HEK293 (cell line): ENCODE data around the gene PRKG1.
A peak's percentile ranks its signal among the peaks of the same experiment; 100 is the strongest.

ENCODE experiments used
- GLIS1 ChIP-seq: fragments of 450-650 bp; formaldehyde crosslinking; IDR thresholded peaks from 2 replicates; pipeline ENCODE4 v1.5.1; 2016; ENCODE audit warnings: missing biosample characterization, missing genetic modification characterization
- IKZF3 ChIP-seq: fragments of 450-650 bp; IDR thresholded peaks from 2 replicates; pipeline ENCODE4 v1.5.0; 2018; ENCODE audit warnings: missing biosample characterization, mild to moderate bottlenecking, missing genetic modification characterization, moderate library complexity
- KLF10 ChIP-seq: fragments of 450-650 bp; IDR thresholded peaks from 2 replicates; pipeline ENCODE4 v1.5.1; 2018; ENCODE audit warnings: missing biosample characterization, mild to moderate bottlenecking, missing genetic modification characterization
- KLF16 ChIP-seq: fragments of 450-650 bp; formaldehyde crosslinking; IDR thresholded peaks from 2 replicates; pipeline ENCODE4 v1.5.1; 2017; ENCODE audit warnings: missing biosample characterization, missing genetic modification characterization
- KLF9 ChIP-seq: fragments of 450-650 bp; formaldehyde crosslinking; IDR thresholded peaks from 2 replicates; pipeline ENCODE4 v1.5.1; 2016; ENCODE audit warnings: missing biosample characterization, missing genetic modification characterization, low read depth
- OVOL3 ChIP-seq: fragments of 450-650 bp; formaldehyde crosslinking; IDR thresholded peaks from 2 replicates; pipeline ENCODE4 v1.5.1; 2016; ENCODE audit warnings: missing biosample characterization, missing genetic modification characterization
- SP7 ChIP-seq: fragments of 450-650 bp; formaldehyde crosslinking; IDR thresholded peaks from 2 replicates; pipeline ENCODE4 v1.5.1; 2016; ENCODE audit warnings: missing biosample characterization, missing genetic modification characterization
- TCF7L2 ChIP-seq: IDR thresholded peaks from 2 replicates; pipeline ENCODE4 v1.6.1; 2011; ENCODE audit warnings: low read depth, mild to moderate bottlenecking, inconsistent platforms, low read length, moderate library complexity, borderline replicate concordance
- ZBTB21 ChIP-seq: fragments of 450-650 bp; formaldehyde crosslinking; IDR thresholded peaks from 2 replicates; pipeline ENCODE4 v1.5.1; 2017; ENCODE audit warnings: missing biosample characterization, missing genetic modification characterization
- ZIC2 ChIP-seq: fragments of 450-650 bp; formaldehyde crosslinking; IDR thresholded peaks from 2 replicates; pipeline ENCODE4 v1.5.1; 2016; ENCODE audit warnings: missing biosample characterization, missing genetic modification characterization
- ZNF394 ChIP-seq: fragments of 450-650 bp; formaldehyde crosslinking; IDR thresholded peaks from 2 replicates; pipeline ENCODE4 v1.5.1; 2016; ENCODE audit warnings: missing biosample characterization, missing genetic modification characterization, mild to moderate bottlenecking, moderate library complexity, borderline replicate concordance
- ZNF423 ChIP-seq: fragments of 450-650 bp; formaldehyde crosslinking; IDR thresholded peaks from 2 replicates; pipeline ENCODE4 v1.5.1; 2016; ENCODE audit warnings: missing biosample characterization, missing genetic modification characterization
- ZNF76 ChIP-seq: fragments of 450-650 bp; formaldehyde crosslinking; IDR thresholded peaks from 2 replicates; pipeline ENCODE4; 2016; ENCODE audit warnings: low read depth, missing biosample characterization, missing genetic modification characterization, borderline replicate concordance
- ZNF785 ChIP-seq: fragments of 450-650 bp; formaldehyde crosslinking; IDR thresholded peaks from 2 replicates; pipeline ENCODE4 v1.5.1; 2016; ENCODE audit warnings: missing biosample characterization, missing genetic modification characterization
- ZNF792 ChIP-seq: fragments of 450-650 bp; formaldehyde crosslinking; IDR thresholded peaks from 2 replicates; pipeline ENCODE4 v1.5.1; 2016; ENCODE audit warnings: missing biosample characterization, missing genetic modification characterization
- TF ChIP-seq, protein P1 (sequence below): fragments of 450-650 bp; formaldehyde crosslinking; IDR thresholded peaks from 2 replicates; pipeline ENCODE4 v1.5.1; 2016; ENCODE audit warnings: missing biosample characterization, missing genetic modification characterization
- TF ChIP-seq, protein P2 (sequence below): fragments of 450-650 bp; formaldehyde crosslinking; IDR thresholded peaks from 2 replicates; pipeline ENCODE4 v1.5.1; 2016; ENCODE audit warnings: missing biosample characterization, missing genetic modification characterization
- TF ChIP-seq, protein P3 (sequence below): fragments of 450-650 bp; formaldehyde crosslinking; IDR thresholded peaks from 2 replicates; pipeline ENCODE4 v1.5.1; 2016; ENCODE audit warnings: missing biosample characterization, missing genetic modification characterization
- TF ChIP-seq, protein P4 (sequence below): fragments of 450-650 bp; formaldehyde crosslinking; IDR thresholded peaks from 2 replicates; pipeline ENCODE4 v1.5.1; 2016; ENCODE audit warnings: missing biosample characterization, missing genetic modification characterization
- TF ChIP-seq, protein P5 (sequence below): fragments of 450-650 bp; formaldehyde crosslinking; IDR thresholded peaks from 2 replicates; pipeline ENCODE4 v1.5.1; 2016; ENCODE audit warnings: missing biosample characterization, missing genetic modification characterization
- TF ChIP-seq, protein P6 (sequence below): fragments of 450-650 bp; formaldehyde crosslinking; conservative IDR thresholded peaks from 2 replicates; pipeline ENCODE4 v1.5.1; 2016; ENCODE audit warnings: low read depth, missing biosample characterization, missing genetic modification characterization
- TF ChIP-seq, protein P7 (sequence below): fragments of 450-650 bp; formaldehyde crosslinking; IDR thresholded peaks from 2 replicates; pipeline ENCODE4 v1.5.1; 2016; ENCODE audit warnings: missing biosample characterization, missing genetic modification characterization

Gene PRKG1

DNA sequence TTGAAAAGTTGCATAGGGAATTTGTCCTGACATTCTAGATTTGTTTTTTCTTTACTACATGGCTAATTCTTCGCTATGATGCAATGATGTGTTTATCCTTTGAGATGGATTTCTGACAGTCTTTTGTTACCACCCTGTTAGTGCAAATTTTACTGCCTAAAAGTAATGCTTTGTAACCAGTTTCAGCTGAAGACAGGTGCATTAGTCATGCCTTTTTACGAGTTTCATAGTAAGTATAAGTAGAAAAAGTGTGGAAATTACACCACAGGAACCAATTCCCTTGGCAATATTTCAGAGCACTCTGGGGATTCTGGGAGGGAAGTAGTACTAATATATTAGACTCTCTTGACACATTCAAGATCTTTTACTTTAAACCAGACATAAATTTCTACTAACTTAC lies 982.0 kb downstream of the PRKG1 start (continued):
- TF ChIP-seq, protein P1, sequence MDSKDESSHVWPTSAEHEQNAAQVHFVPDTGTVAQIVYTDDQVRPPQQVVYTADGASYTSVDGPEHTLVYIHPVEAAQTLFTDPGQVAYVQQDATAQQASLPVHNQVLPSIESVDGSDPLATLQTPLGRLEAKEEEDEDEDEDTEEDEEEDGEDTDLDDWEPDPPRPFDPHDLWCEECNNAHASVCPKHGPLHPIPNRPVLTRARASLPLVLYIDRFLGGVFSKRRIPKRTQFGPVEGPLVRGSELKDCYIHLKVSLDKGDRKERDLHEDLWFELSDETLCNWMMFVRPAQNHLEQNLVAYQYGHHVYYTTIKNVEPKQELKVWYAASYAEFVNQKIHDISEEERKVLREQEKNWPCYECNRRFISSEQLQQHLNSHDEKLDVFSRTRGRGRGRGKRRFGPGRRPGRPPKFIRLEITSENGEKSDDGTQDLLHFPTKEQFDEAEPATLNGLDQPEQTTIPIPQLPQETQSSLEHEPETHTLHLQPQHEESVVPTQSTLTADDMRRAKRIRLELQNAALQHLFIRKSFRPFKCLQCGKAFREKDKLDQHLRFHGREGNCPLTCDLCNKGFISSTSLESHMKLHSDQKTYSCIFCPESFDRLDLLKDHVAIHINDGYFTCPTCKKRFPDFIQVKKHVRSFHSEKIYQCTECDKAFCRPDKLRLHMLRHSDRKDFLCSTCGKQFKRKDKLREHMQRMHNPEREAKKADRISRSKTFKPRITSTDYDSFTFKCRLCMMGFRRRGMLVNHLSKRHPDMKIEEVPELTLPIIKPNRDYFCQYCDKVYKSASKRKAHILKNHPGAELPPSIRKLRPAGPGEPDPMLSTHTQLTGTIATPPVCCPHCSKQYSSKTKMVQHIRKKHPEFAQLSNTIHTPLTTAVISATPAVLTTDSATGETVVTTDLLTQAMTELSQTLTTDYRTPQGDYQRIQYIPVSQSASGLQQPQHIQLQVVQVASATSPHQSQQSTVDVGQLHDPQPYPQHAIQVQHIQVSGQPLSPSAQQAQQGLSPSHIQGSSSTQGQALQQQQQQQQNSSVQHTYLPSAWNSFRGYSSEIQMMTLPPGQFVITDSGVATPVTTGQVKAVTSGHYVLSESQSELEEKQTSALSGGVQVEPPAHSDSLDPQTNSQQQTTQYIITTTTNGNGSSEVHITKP (tag by site-specific recombination) = peak; percentile 37; the same call in 1 of the 2 replicates
- TF ChIP-seq ZNF394 (peak; percentile 62; the same call in 1 of the 2 replicates), IKZF3 (tag by site-specific recombination) (peak; percentile 94), ZIC2 (tag by site-specific recombination) (peak; percentile 77), ZNF785 (tag by site-specific recombination) (no peak), GLIS1 (tag by site-specific recombination) (0 out of 2 replicates have a peak, but pooled peaks have one; percentile 18), ZNF792 (tag by site-specific recombination) (peak; percentile 74), TCF7L2 (peak; percentile 79), ZNF423 (tag by site-specific recombination) (peak; percentile 67; the same call in 1 of the 2 replicates), KLF9 (tag by site-specific recombination) (no peak), ZBTB21 (peak; percentile 58; the same call in 1 of the 2 replicates), ZNF76 (tag by site-specific recombination) (no peak), SP7 (peak; percentile 79), KLF16 (tag by site-specific recombination) (peak; percentile 35; the same call in 1 of the 2 replicates), KLF10 (tag by site-specific recombination) (peak; percentile 75), OVOL3 (tag by site-specific recombination) (peak; percentile 69; the same call in 1 of the 2 replicates)
- TF ChIP-seq, protein P2, sequence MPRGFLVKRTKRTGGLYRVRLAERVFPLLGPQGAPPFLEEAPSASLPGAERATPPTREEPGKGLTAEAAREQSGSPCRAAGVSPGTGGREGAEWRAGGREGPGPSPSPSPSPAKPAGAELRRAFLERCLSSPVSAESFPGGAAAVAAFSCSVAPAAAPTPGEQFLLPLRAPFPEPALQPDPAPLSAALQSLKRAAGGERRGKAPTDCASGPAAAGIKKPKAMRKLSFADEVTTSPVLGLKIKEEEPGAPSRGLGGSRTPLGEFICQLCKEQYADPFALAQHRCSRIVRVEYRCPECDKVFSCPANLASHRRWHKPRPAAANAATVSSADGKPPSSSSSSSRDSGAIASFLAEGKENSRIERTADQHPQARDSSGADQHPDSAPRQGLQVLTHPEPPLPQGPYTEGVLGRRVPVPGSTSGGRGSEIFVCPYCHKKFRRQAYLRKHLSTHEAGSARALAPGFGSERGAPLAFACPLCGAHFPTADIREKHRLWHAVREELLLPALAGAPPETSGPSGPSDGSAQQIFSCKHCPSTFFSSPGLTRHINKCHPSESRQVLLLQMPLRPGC (tag by site-specific recombination) = peak; percentile 72; the same call in 1 of the 2 replicates
- TF ChIP-seq, protein P3, sequence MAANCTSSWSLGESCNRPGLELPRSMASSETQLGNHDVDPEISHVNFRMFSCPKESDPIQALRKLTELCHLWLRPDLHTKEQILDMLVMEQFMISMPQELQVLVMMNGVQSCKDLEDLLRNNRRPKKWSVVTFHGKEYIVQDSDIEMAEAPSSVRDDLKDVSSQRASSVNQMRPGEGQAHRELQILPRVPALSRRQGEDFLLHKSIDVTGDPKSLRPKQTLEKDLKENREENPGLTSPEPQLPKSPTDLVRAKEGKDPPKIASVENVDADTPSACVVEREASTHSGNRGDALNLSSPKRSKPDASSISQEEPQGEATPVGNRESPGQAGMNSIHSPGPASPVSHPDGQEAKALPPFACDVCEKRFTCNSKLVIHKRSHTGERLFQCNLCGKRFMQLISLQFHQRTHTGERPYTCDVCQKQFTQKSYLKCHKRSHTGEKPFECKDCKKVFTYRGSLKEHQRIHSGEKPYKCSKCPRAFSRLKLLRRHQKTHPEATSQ (tag by site-specific recombination) = 0 out of 2 replicates have a peak, but pooled peaks have one; percentile 42
- TF ChIP-seq, protein P4, sequence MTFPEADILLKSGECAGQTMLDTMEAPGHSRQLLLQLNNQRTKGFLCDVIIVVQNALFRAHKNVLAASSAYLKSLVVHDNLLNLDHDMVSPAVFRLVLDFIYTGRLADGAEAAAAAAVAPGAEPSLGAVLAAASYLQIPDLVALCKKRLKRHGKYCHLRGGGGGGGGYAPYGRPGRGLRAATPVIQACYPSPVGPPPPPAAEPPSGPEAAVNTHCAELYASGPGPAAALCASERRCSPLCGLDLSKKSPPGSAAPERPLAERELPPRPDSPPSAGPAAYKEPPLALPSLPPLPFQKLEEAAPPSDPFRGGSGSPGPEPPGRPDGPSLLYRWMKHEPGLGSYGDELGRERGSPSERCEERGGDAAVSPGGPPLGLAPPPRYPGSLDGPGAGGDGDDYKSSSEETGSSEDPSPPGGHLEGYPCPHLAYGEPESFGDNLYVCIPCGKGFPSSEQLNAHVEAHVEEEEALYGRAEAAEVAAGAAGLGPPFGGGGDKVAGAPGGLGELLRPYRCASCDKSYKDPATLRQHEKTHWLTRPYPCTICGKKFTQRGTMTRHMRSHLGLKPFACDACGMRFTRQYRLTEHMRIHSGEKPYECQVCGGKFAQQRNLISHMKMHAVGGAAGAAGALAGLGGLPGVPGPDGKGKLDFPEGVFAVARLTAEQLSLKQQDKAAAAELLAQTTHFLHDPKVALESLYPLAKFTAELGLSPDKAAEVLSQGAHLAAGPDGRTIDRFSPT (tag by site-specific recombination) = peak; percentile 98
- TF ChIP-seq, protein P5, sequence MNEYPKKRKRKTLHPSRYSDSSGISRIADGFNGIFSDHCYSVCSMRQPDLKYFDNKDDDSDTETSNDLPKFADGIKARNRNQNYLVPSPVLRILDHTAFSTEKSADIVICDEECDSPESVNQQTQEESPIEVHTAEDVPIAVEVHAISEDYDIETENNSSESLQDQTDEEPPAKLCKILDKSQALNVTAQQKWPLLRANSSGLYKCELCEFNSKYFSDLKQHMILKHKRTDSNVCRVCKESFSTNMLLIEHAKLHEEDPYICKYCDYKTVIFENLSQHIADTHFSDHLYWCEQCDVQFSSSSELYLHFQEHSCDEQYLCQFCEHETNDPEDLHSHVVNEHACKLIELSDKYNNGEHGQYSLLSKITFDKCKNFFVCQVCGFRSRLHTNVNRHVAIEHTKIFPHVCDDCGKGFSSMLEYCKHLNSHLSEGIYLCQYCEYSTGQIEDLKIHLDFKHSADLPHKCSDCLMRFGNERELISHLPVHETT (tag by site-specific recombination) = peak; percentile 78
- TF ChIP-seq, protein P6, sequence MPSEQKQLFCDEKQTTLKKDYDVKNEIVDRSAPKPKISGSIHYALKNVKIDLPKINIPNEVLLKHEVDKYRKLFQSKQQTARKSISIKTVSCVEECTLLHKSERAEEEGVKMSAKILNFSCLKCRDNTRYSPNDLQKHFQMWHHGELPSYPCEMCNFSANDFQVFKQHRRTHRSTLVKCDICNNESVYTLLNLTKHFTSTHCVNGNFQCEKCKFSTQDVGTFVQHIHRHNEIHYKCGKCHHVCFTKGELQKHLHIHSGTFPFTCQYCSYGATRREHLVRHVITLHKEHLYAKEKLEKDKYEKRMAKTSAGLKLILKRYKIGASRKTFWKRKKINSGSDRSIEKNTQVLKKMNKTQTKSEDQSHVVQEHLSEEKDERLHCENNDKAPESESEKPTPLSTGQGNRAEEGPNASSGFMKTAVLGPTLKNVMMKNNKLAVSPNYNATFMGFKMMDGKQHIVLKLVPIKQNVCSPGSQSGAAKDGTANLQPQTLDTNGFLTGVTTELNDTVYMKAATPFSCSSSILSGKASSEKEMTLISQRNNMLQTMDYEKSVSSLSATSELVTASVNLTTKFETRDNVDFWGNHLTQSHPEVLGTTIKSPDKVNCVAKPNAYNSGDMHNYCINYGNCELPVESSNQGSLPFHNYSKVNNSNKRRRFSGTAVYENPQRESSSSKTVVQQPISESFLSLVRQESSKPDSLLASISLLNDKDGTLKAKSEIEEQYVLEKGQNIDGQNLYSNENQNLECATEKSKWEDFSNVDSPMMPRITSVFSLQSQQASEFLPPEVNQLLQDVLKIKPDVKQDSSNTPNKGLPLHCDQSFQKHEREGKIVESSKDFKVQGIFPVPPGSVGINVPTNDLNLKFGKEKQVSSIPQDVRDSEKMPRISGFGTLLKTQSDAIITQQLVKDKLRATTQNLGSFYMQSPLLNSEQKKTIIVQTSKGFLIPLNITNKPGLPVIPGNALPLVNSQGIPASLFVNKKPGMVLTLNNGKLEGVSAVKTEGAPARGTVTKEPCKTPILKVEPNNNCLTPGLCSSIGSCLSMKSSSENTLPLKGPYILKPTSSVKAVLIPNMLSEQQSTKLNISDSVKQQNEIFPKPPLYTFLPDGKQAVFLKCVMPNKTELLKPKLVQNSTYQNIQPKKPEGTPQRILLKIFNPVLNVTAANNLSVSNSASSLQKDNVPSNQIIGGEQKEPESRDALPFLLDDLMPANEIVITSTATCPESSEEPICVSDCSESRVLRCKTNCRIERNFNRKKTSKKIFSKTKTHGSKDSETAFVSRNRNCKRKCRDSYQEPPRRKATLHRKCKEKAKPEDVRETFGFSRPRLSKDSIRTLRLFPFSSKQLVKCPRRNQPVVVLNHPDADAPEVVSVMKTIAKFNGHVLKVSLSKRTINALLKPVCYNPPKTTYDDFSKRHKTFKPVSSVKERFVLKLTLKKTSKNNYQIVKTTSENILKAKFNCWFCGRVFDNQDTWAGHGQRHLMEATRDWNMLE (tag by site-specific recombination) = peak; percentile 53; the same call in 1 of the 2 replicates
- TF ChIP-seq, protein P7, sequence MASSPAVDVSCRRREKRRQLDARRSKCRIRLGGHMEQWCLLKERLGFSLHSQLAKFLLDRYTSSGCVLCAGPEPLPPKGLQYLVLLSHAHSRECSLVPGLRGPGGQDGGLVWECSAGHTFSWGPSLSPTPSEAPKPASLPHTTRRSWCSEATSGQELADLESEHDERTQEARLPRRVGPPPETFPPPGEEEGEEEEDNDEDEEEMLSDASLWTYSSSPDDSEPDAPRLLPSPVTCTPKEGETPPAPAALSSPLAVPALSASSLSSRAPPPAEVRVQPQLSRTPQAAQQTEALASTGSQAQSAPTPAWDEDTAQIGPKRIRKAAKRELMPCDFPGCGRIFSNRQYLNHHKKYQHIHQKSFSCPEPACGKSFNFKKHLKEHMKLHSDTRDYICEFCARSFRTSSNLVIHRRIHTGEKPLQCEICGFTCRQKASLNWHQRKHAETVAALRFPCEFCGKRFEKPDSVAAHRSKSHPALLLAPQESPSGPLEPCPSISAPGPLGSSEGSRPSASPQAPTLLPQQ = peak; percentile 66
